ENCODE results near the gene TGM2. TPM values are rescaled to one million over a fixed set of nuclear protein-coding genes. Genes with fewer than 3 reads are reported as not detected.

TGM2 gene
- polyA plus RNA-seq, 1 donor (not counting 4 experiments of a cell fraction or from before 2014, with no cell fraction given): 18.7 TPM

DNA sequence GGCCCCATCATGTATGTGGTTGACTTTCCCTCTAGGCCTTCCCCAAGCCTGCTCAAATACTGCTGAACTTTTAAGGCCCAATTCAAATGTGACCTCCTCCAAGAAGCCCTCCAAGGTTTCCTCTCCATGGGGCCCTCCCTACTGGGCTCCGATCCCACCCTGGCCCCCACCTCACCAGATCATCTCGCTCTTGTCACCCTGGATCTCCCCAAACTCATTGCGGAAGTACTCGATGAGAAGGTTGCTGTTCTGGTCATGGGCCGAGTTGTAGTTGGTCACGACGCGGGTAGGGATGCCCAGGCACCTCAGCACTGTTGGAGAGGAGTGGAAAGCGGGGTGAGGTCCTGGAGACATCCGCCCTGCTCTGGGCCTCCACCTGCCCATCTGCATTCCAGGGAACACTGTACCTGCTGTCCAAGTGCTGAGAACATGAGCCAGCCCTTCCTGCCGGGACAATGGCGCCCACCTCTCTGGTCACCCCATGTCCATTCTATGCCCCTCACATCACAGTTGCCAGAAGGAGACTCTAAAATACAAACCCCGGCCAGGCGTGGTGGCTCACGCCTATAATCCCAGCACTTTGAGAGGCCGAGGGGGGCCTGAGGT is 23.1 kb downstream of the TGM2 start:
- no peak for TF ChIP-seq EZH2 (IDR thresholded peaks at IDR 0.05; ENCODE audit: low read length)
- TF ChIP-seq, protein P1, sequence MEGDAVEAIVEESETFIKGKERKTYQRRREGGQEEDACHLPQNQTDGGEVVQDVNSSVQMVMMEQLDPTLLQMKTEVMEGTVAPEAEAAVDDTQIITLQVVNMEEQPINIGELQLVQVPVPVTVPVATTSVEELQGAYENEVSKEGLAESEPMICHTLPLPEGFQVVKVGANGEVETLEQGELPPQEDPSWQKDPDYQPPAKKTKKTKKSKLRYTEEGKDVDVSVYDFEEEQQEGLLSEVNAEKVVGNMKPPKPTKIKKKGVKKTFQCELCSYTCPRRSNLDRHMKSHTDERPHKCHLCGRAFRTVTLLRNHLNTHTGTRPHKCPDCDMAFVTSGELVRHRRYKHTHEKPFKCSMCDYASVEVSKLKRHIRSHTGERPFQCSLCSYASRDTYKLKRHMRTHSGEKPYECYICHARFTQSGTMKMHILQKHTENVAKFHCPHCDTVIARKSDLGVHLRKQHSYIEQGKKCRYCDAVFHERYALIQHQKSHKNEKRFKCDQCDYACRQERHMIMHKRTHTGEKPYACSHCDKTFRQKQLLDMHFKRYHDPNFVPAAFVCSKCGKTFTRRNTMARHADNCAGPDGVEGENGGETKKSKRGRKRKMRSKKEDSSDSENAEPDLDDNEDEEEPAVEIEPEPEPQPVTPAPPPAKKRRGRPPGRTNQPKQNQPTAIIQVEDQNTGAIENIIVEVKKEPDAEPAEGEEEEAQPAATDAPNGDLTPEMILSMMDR (optimal IDR thresholded peaks at IDR 0.05 in 1 of 3, IDR thresholded peaks at IDR 0.05 in 1 of 3, conservative IDR thresholded peaks at IDR 0.05 in 1 of 3; ENCODE audit: extremely low read depth in 1 of 3, insufficient read depth in 2 of 3, low read length in 3 of 3): no peak
- DNase-seq (ENCODE audit: low read depth, low spot score) (no peak), FAIRE-seq (no peak)
- no peak overlapping the region for H2AFZ ChIP-seq (ENCODE audit: control insufficient read depth, low read length)
- H3K9me1 ChIP-seq (ENCODE audit: control insufficient read depth, extremely low read depth, insufficient read depth, low read length): no peaks in the 10 kb centered on the region
- no peaks in the 10 kb centered on the region for H3K79me2 ChIP-seq (ENCODE audit: control insufficient read depth, insufficient read depth, low read length)
- H3K9ac ChIP-seq (ENCODE audit: control insufficient read depth, extremely low read depth, insufficient read depth, low read length): no peak overlapping the region
- no peak overlapping the region for H3K27ac ChIP-seq (ENCODE audit: control insufficient read depth, insufficient read depth, low read length)
- no peak overlapping the region for H3K4me2 ChIP-seq (ENCODE audit: control insufficient read depth, extremely low read depth, insufficient read depth, low read depth, low read length)
- H3K4me1 ChIP-seq (ENCODE audit: control insufficient read depth, extremely low read depth, insufficient read depth, low read length): peaks cover 20% of the 10 kb centered on the region
- no peaks in the 10 kb centered on the region for H4K20me1 ChIP-seq (ENCODE audit: control insufficient read depth, extremely low read depth, insufficient read depth, low read length)
- dilution Hi-C loops (cut with MboI; ENCODE audit: extremely low pct_ligation_motif_present, low sequenced_read_pairs): no loop called here
- no peak overlapping the region for H3K4me3 ChIP-seq (ENCODE audit: control insufficient read depth in 2 of 3, extremely low read depth in 1 of 3, insufficient read depth in 2 of 3, low read depth in 1 of 3, low read length in 3 of 3)
- H3K9me3 ChIP-seq (ENCODE audit: control insufficient read depth, low read depth, low read length): no peaks in the 10 kb centered on the region
- H3K27me3 ChIP-seq (ENCODE audit: control insufficient read depth, extremely low read depth, insufficient read depth, low read length): no peaks in the 10 kb centered on the region
- peaks cover 0 to 2% of the 10 kb centered on the region in 2 experiments for H3K36me3 ChIP-seq (ENCODE audit: control insufficient read depth in 2 of 2, extremely low read depth in 1 of 2, insufficient read depth in 2 of 2, low read length in 2 of 2)

DNA sequence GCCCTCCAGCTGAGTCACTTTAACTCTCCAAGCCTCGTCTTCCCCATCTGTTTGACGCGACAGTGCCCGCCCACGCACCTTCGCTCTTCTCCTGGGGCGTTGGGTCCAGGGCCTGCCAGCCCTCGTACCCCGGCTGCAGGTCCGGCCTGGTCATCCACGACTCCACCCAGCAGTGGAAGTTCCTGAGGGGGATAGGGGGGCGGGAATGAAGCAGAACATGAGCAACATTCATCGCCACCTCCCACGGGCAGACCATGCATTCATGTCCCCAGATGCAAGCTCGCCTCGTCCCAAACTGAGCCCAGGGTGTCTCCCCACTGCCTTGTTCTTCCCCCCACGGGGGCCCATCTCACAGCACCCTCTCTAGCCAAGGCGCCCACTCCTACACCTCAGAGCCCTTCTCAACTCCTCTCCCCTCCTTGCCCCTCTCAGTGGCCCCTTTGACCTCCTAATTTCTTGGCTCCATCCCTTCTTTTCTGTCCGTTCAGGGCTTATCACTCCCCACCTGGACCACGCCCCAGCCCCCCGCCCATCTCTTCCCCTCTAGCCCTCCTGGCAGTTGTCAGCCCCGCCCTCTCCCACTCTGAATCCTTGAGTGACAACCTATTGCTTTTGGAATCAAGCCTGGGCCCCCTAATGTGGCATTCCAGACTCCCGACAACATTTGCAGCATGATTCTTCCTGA is 23.7 kb downstream of the TGM2 start:
- H3K79me2 ChIP-seq (ENCODE audit: control insufficient read depth, insufficient read depth, low read length): no peaks in the 10 kb centered on the region
- no peak overlapping the region for H2AFZ ChIP-seq (ENCODE audit: control insufficient read depth, low read length)
- dilution Hi-C loops (cut with MboI; ENCODE audit: extremely low pct_ligation_motif_present, low sequenced_read_pairs): no loop called here
- FAIRE-seq: no peak
- H3K36me3 ChIP-seq (ENCODE audit: control insufficient read depth in 2 of 2, extremely low read depth in 1 of 2, insufficient read depth in 2 of 2, low read length in 2 of 2): peaks cover 0 to 2% of the 10 kb centered on the region in 2 experiments
- H3K4me1 ChIP-seq (ENCODE audit: control insufficient read depth, extremely low read depth, insufficient read depth, low read length): peaks cover 20% of the 10 kb centered on the region
- TF ChIP-seq, protein P1 (optimal IDR thresholded peaks at IDR 0.05 in 1 of 3, IDR thresholded peaks at IDR 0.05 in 1 of 3, conservative IDR thresholded peaks at IDR 0.05 in 1 of 3; ENCODE audit: extremely low read depth in 1 of 3, insufficient read depth in 2 of 3, low read length in 3 of 3): no peak
- no peak for TF ChIP-seq EZH2 (IDR thresholded peaks at IDR 0.05; ENCODE audit: low read length)
- H3K9me1 ChIP-seq (ENCODE audit: control insufficient read depth, extremely low read depth, insufficient read depth, low read length): no peaks in the 10 kb centered on the region
- no peaks in the 10 kb centered on the region for H3K9me3 ChIP-seq (ENCODE audit: control insufficient read depth, low read depth, low read length)
- H3K4me3 ChIP-seq (ENCODE audit: control insufficient read depth in 2 of 3, extremely low read depth in 1 of 3, insufficient read depth in 2 of 3, low read depth in 1 of 3, low read length in 3 of 3): no peak overlapping the region
- no peaks in the 10 kb centered on the region for H4K20me1 ChIP-seq (ENCODE audit: control insufficient read depth, extremely low read depth, insufficient read depth, low read length)
- no peak for DNase-seq (ENCODE audit: low read depth, low spot score)
- no peaks in the 10 kb centered on the region for H3K27me3 ChIP-seq (ENCODE audit: control insufficient read depth, extremely low read depth, insufficient read depth, low read length)
- no peak overlapping the region for H3K4me2 ChIP-seq (ENCODE audit: control insufficient read depth, extremely low read depth, insufficient read depth, low read depth, low read length)
- H3K27ac ChIP-seq (ENCODE audit: control insufficient read depth, insufficient read depth, low read length): no peak overlapping the region
- H3K9ac ChIP-seq (ENCODE audit: control insufficient read depth, extremely low read depth, insufficient read depth, low read length): no peak overlapping the region
